Measurements from ENCODE around the gene HAO2. TPM values are rescaled to one million over a fixed set of nuclear protein-coding genes. Genes with fewer than 3 reads are reported as not detected.

HAO2 gene
- polyA plus RNA-seq, 1 experiment, result not detected

GRCh38 chr1:119353836-119354235 lies 14.7 kb upstream of the HAO2 start:
- TF ChIP-seq CTCF (IDR thresholded peaks at IDR 0.05; ENCODE audit: insufficient read depth, low read depth, low read length), result no peak
- Histone ChIP-seq H3K27me3 (ENCODE audit: control insufficient read depth, insufficient read depth, low read length) (no peaks in the 10 kb centered on the region; the same call in 1 of the 2 replicates), H3K4me3 (ENCODE audit: low read depth, low read length) (no peak overlapping the region), H3K36me3 (ENCODE audit: control insufficient read depth, insufficient read depth, low read length) (no peaks in the 10 kb centered on the region)
- ChIA-PET CTCF (interaction anchor here (1.0 kb wide), 1 partner anchor 13 kb away, joined by 3 read pairs; no protein-coding TSS in a partner anchor), POLR2A (no interaction called here)
- DNase-seq (ENCODE audit: low read depth), result no peak

GRCh38 chr1:119358636-119359035 lies 9.9 kb upstream of the HAO2 start:
- DNase-seq (ENCODE audit: low read depth), result no peak
- no peaks in the 10 kb centered on the region for H3K36me3 ChIP-seq (ENCODE audit: control insufficient read depth, insufficient read depth, low read length)
- CTCF ChIA-PET, result interaction anchor here (1.2 to 3.3 kb wide), 4 partner anchors 8 to 83 kb away, joined by 3 to 22 read pairs (median 6); no protein-coding TSS in a partner anchor

GRCh38 chr1:119359730-119360129 lies 8.9 kb upstream of the HAO2 start:
- H3K4me3 ChIP-seq (ENCODE audit: low read depth, low read length), result no peak overlapping the region
- ChIA-PET CTCF (interaction anchor here (1.3 to 3.3 kb wide), 2 partner anchors 10 to 84 kb away, joined by 3 to 22 read pairs; no protein-coding TSS in a partner anchor), POLR2A (no interaction called here)
- TF ChIP-seq CTCF (IDR thresholded peaks at IDR 0.05; ENCODE audit: insufficient read depth, low read depth, low read length), result no peak
- no peak for DNase-seq (ENCODE audit: low read depth)
- no peaks in the 10 kb centered on the region for H3K36me3 ChIP-seq (ENCODE audit: control insufficient read depth, insufficient read depth, low read length)
- 0 out of 2 replicates have a peak, but pooled peaks cover 2% of the 10 kb centered on the region for H3K27me3 ChIP-seq (ENCODE audit: control insufficient read depth, insufficient read depth, low read length)

More at GRCh38 chr1:119358636-119359035, 9.9 kb upstream of the HAO2 start:
- no peak for TF ChIP-seq CTCF (IDR thresholded peaks at IDR 0.05; ENCODE audit: insufficient read depth, low read depth, low read length)
- H3K4me3 ChIP-seq (ENCODE audit: low read depth, low read length), result no peak overlapping the region
- H3K27me3 ChIP-seq (ENCODE audit: control insufficient read depth, insufficient read depth, low read length), result 0 out of 2 replicates have a peak, but pooled peaks cover 2% of the 10 kb centered on the region
- POLR2A ChIA-PET, result no interaction called here

GRCh38 chr1:119361205-119361604 lies 7.4 kb upstream of the HAO2 start:
- Histone ChIP-seq H3K36me3 (ENCODE audit: control insufficient read depth, insufficient read depth, low read length) (no peaks in the 10 kb centered on the region), H3K4me3 (ENCODE audit: low read depth, low read length) (no peak overlapping the region), H3K27me3 (ENCODE audit: control insufficient read depth, insufficient read depth, low read length) (peaks cover 2% of the 10 kb centered on the region; the same call in 1 of the 2 replicates)
- ChIA-PET POLR2A (no interaction called here), CTCF (interaction anchor here (1.1 to 2.7 kb wide), 3 partner anchors 74 to 86 kb away, joined by 3 to 9 read pairs (median 3); no protein-coding TSS in a partner anchor)
- no peak for DNase-seq (ENCODE audit: low read depth)
- TF ChIP-seq CTCF (IDR thresholded peaks at IDR 0.05; ENCODE audit: insufficient read depth, low read depth, low read length), result no peak

GRCh38 chr1:119361620-119362344 lies 6.8 kb upstream of the HAO2 start:
- ChIA-PET CTCF (interaction anchor here (1.1 to 2.7 kb wide), 3 partner anchors 75 to 87 kb away, joined by 3 to 9 read pairs (median 3); no protein-coding TSS in a partner anchor), POLR2A (no interaction called here)
- no peak for TF ChIP-seq CTCF (IDR thresholded peaks at IDR 0.05; ENCODE audit: insufficient read depth, low read depth, low read length)
- Histone ChIP-seq H3K4me3 (ENCODE audit: low read depth, low read length) (no peak overlapping the region), H3K36me3 (ENCODE audit: control insufficient read depth, insufficient read depth, low read length) (no peaks in the 10 kb centered on the region), H3K27me3 (ENCODE audit: control insufficient read depth, insufficient read depth, low read length) (peaks cover 2% of the 10 kb centered on the region; the same call in 1 of the 2 replicates)
- DNase-seq (ENCODE audit: low read depth), result no peak

All from BJ (cell line).